Endothelial cell of umbilical vein (primary cell): ENCODE measurements around the gene INTS2. TPM values are rescaled to one million over a fixed set of nuclear protein-coding genes. Genes with fewer than 3 reads are reported as not detected.

Experiments
- BruUV-seq: library from RNA; stranded (reverse); fragments of 400-500 nt; replicated peaks from 2 replicates; lab custom pipeline; 2021; lab: Mats Ljungman, UMichigan
- CTCF ChIA-PET: fragments of 300-600, 350-600 bp; sonication (Branson Sonifier 250); formaldehyde crosslinking; loops from one replicate; lab custom pipeline; 2021; ENCODE audit warnings: antibody characterized with exemption, inconsistent platforms; lab: Charles Lee
- POLR2A ChIA-PET: fragments of 300-600, 350-600 bp; sonication (Branson Sonifier 250); formaldehyde crosslinking; loops from one replicate; lab custom pipeline; 2021; ENCODE audit warnings: antibody characterized with exemption, inconsistent platforms; lab: Charles Lee
- DNase-seq: peaks from one replicate; pipeline ENCODE4 v3.0.0-alpha.2; 2011; ENCODE audit warnings: low read depth, low spot score
- FAIRE-seq: peaks from 2 replicates; lab custom pipeline; 2011; peaks lifted over from hg19 to GRCh38; lab: Jason Lieb, UNC
- H2AFZ ChIP-seq: 2 replicates; pipeline ENCODE4 v1.6.0; 2012; ENCODE audit warnings: low read depth, low read length, control low read depth, inconsistent platforms
- H3K27ac ChIP-seq: 2 replicates; pipeline ENCODE4 v1.5.1; 2011; ENCODE audit warnings: low read depth, mild to moderate bottlenecking, control low read depth, low read length, moderate library complexity; ENCODE audit not compliant: insufficient read depth
- H3K27me3 ChIP-seq, 2 experiments: 2 replicates each; pipeline versions ENCODE4 v1.6.0 to v1.6.1; 2011; ENCODE audit warnings: low read length in 2 of 2, mixed read lengths in 1 of 2; ENCODE audit not compliant: control insufficient read depth in 2 of 2, insufficient read depth in 2 of 2
- H3K36me3 ChIP-seq, 2 experiments: 2 replicates in 1 of 2; 3 replicates in 1 of 2; pipeline ENCODE4 v1.5.1; 2011; ENCODE audit warnings: low read length in 2 of 2, mild to moderate bottlenecking in 1 of 2, moderate library complexity in 1 of 2; ENCODE audit not compliant: control insufficient read depth in 2 of 2, insufficient read depth in 2 of 2; ENCODE audit errors: extremely low read depth in 1 of 2
- H3K4me1 ChIP-seq: 3 replicates; pipeline ENCODE4 v1.5.1; 2011; ENCODE audit warnings: mild to moderate bottlenecking, low read length; ENCODE audit not compliant: control insufficient read depth, insufficient read depth; ENCODE audit errors: extremely low read depth
- H3K4me2 ChIP-seq: 2 replicates; pipeline ENCODE4 v1.6.1; 2011; ENCODE audit warnings: low read length, control low read depth, mixed read lengths; ENCODE audit not compliant: insufficient read depth
- H3K4me3 ChIP-seq, 3 experiments: fragments of 200-600 bp in 1 of 3; sonication (generic), shearing (Covaris generic) in 1 of 3; replicated peaks in 1 of 3; 2 replicates each; pipeline ENCODE4 v1.5.1; 2011 to 2016; ENCODE audit warnings: control low read depth in 3 of 3, low read length in 3 of 3, mild to moderate bottlenecking in 2 of 3, inconsistent platforms in 1 of 3, low read depth in 1 of 3, moderate library complexity in 1 of 3; ENCODE audit not compliant: insufficient read depth in 1 of 3
- H3K79me2 ChIP-seq: 2 replicates; pipeline ENCODE4 v1.6.0; 2012; ENCODE audit warnings: low read length, inconsistent platforms; ENCODE audit not compliant: control insufficient read depth, insufficient read depth
- H3K9ac ChIP-seq: replicated peaks from 2 replicates; pipeline ENCODE3; 2011; ENCODE audit warnings: low read length, control low read depth; ENCODE audit not compliant: insufficient read depth; ENCODE audit errors: extremely low read depth
- H3K9me1 ChIP-seq: replicated peaks from 3 replicates; pipeline ENCODE4 v1.6.0; 2011; ENCODE audit warnings: mild to moderate bottlenecking, low read length; ENCODE audit not compliant: control insufficient read depth, insufficient read depth; ENCODE audit errors: extremely low read depth
- H3K9me3 ChIP-seq: replicated peaks from 2 replicates; pipeline ENCODE4 v1.5.1; 2012; ENCODE audit warnings: low read length, inconsistent platforms; ENCODE audit not compliant: control insufficient read depth, insufficient read depth
- H4K20me1 ChIP-seq: replicated peaks from 2 replicates; pipeline ENCODE3; 2011; ENCODE audit warnings: mild to moderate bottlenecking, low read length; ENCODE audit not compliant: control insufficient read depth, insufficient read depth; ENCODE audit errors: extremely low read depth
- EZH2 ChIP-seq: IDR thresholded peaks from 2 replicates; pipeline ENCODE4 v1.6.1; 2012; ENCODE audit warnings: borderline replicate concordance, low read depth, mild to moderate bottlenecking, moderate library complexity, low read length, inconsistent platforms; ENCODE audit not compliant: severe bottlenecking
- FOS ChIP-seq: IDR thresholded peaks from 2 replicates; pipeline ENCODE4 v1.6.1; 2011; ENCODE audit warnings: mild to moderate bottlenecking, low read length, moderate library complexity, borderline replicate concordance; ENCODE audit not compliant: insufficient read depth
- GATA2 ChIP-seq: IDR thresholded peaks from 2 replicates; pipeline ENCODE4 v1.7.0; 2011; ENCODE audit warnings: low read depth, mild to moderate bottlenecking, moderate library complexity, mixed read lengths, low read length; ENCODE audit not compliant: insufficient read length, insufficient read depth
- JUN ChIP-seq: IDR thresholded peaks from 2 replicates; pipeline ENCODE4 v1.6.1; 2011; ENCODE audit warnings: borderline replicate concordance, low read depth; ENCODE audit not compliant: insufficient read length, insufficient read depth
- MYC ChIP-seq: IDR thresholded peaks from one replicate; pipeline ENCODE4 v1.6.1; 2011; ENCODE audit warnings: mild to moderate bottlenecking, low read depth, low read length
- POLR2A ChIP-seq: IDR thresholded peaks from 2 replicates; pipeline ENCODE4 v1.6.1; 2012; ENCODE audit warnings: low read depth, mild to moderate bottlenecking, control low read depth, low read length
- POLR2AphosphoS5 ChIP-seq: IDR thresholded peaks from 2 replicates; pipeline ENCODE4 v1.6.1; 2012; ENCODE audit warnings: low read depth, mild to moderate bottlenecking, control low read depth, low read length, moderate library complexity; ENCODE audit not compliant: insufficient read depth
- dilution Hi-C: fragments of 300-500 bp; cut with MboI; formaldehyde crosslinking; loops from one replicate; pipeline ENCODE4 v1.15.0; 2019; ENCODE audit warnings: low sequenced_read_pairs; ENCODE audit not compliant: extremely low pct_ligation_motif_present
- intact Hi-C: fragments of 100-400 bp; cut with micrococcal nuclease; formaldehyde crosslinking; loops from one replicate; pipeline ENCODE4 v1.10.0; 2022
- polyA plus RNA-seq, 4 experiments: library from polyadenylated mRNA; depleted of rRNA in 3 of 4; stranded (reverse) in 3 of 4; unstranded in 1 of 4; fragments of >200 nt; gene quantifications; 2 replicates each; pipeline versions ENCODE4 v1.2.1 to v1.2.3, GENCODE V29; 2011 to 2012; ENCODE audit warnings: missing spikeins in 1 of 4
- total RNA-seq: library from RNA; stranded (reverse); gene quantifications from 2 replicates; pipeline ENCODE4 v1.2.3, GENCODE V29; 2021
- TF ChIP-seq, protein P1 (sequence below): IDR thresholded peaks from 2 replicates; pipeline ENCODE4 v1.6.1; 2011; ENCODE audit not compliant: insufficient read depth, insufficient read length
- TF ChIP-seq, protein P2 (sequence below), 2 donors: IDR thresholded peaks; 1 replicate in 1 of 2; 2 replicates in 1 of 2; pipeline ENCODE4 v1.5.1; 2011; ENCODE audit warnings: low read length in 2 of 2, mild to moderate bottlenecking in 2 of 2, moderate library complexity in 2 of 2, control low read depth in 1 of 2, inconsistent platforms in 1 of 2, low read depth in 1 of 2; ENCODE audit not compliant: insufficient read depth in 1 of 2; ENCODE audit errors: extremely low read depth in 1 of 2

The INTS2 gene
- total and polyA plus RNA-seq, 2 donors (not counting 3 experiments of a cell fraction or from before 2014, with no cell fraction given): 6.2 to 13.4 TPM

DNA sequence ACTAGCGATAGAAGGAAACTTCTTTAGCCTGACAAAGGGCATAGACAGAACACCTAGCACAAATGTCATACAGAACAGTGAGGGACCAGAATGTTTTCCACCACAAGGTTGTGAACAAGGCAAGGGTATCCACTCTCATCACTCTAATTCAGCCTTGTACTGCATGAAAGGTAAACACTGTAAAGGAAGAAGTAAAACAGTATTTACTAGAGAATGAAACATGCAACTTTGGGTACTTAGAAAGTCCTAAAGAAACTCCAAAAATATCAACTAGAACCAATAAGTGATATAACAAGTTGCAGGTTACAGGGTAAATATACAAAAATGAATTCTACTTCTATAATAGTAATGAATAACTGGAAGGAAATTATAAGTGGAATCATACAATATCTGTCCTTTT is 96.7 kb downstream of the INTS2 start:
- FAIRE-seq: no peak
- CTCF ChIA-PET: no interaction called here
- no peak overlapping the region for H3K4me2 ChIP-seq
- H4K20me1 ChIP-seq: no peaks in the 10 kb centered on the region
- TF ChIP-seq EZH2 (no peak), JUN (no peak), FOS (no peak), POLR2A (no peak), POLR2AphosphoS5 (no peak), MYC (no peak), GATA2 (no peak)
- TF ChIP-seq, protein P1, sequence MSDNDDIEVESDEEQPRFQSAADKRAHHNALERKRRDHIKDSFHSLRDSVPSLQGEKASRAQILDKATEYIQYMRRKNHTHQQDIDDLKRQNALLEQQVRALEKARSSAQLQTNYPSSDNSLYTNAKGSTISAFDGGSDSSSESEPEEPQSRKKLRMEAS: no peak
- TF ChIP-seq, protein P2, sequence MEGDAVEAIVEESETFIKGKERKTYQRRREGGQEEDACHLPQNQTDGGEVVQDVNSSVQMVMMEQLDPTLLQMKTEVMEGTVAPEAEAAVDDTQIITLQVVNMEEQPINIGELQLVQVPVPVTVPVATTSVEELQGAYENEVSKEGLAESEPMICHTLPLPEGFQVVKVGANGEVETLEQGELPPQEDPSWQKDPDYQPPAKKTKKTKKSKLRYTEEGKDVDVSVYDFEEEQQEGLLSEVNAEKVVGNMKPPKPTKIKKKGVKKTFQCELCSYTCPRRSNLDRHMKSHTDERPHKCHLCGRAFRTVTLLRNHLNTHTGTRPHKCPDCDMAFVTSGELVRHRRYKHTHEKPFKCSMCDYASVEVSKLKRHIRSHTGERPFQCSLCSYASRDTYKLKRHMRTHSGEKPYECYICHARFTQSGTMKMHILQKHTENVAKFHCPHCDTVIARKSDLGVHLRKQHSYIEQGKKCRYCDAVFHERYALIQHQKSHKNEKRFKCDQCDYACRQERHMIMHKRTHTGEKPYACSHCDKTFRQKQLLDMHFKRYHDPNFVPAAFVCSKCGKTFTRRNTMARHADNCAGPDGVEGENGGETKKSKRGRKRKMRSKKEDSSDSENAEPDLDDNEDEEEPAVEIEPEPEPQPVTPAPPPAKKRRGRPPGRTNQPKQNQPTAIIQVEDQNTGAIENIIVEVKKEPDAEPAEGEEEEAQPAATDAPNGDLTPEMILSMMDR (IDR thresholded peaks at IDR 0.05; ENCODE audit: extremely low read depth in 1 of 2, insufficient read depth in 1 of 2, low read depth in 1 of 2, low read length in 2 of 2): no peak
- H2AFZ ChIP-seq: no peak overlapping the region
- dilution Hi-C loops: no loop called here
- H3K9me3 ChIP-seq: no peaks in the 10 kb centered on the region
- no peaks in the 10 kb centered on the region for H3K36me3 ChIP-seq
- H3K79me2 ChIP-seq: no peaks in the 10 kb centered on the region
- POLR2A ChIA-PET: no interaction called here
- H3K27me3 ChIP-seq: no peaks in the 10 kb centered on the region
- BruUV-seq: no TSS peak
- peaks cover 4% of the 10 kb centered on the region for H3K4me1 ChIP-seq
- no peak overlapping the region for H3K9ac ChIP-seq
- DNase-seq: no peak
- H3K27ac ChIP-seq: no peak overlapping the region
- H3K9me1 ChIP-seq: no peaks in the 10 kb centered on the region
- intact Hi-C loops: loop anchor here (5.0 kb wide), 1 partner anchor 346 kb away; no protein-coding TSS in a partner anchor
- H3K4me3 ChIP-seq: no peak overlapping the region
